ENCODE data around the gene NFIB. TPM values are rescaled to one million over a fixed set of nuclear protein-coding genes. Genes with fewer than 3 reads are reported as not detected.

Gene NFIB
- total RNA-seq, 1 donor from 2014 or later: 2.4 TPM

- no peak for DNase-seq (ENCODE audit: low read depth)
- TF ChIP-seq CTCF (conservative IDR thresholded peaks at IDR 0.05; ENCODE audit: low read depth, low read length): no peak
These were observed 138.2 kb downstream of the NFIB start for GRCh38 chr9:14175778-14176177.

GRCh38 chr9:14173713-14174112, 140.2 kb downstream of the NFIB start:
- DNase-seq (ENCODE audit: low read depth): no peak
- no peak for TF ChIP-seq CTCF (conservative IDR thresholded peaks at IDR 0.05; ENCODE audit: low read depth, low read length)
- H3K4me3 ChIP-seq (ENCODE audit: low read depth, low read length): no peak overlapping the region

More at GRCh38 chr9:14175778-14176177, 138.2 kb downstream of the NFIB start:
- H3K4me3 ChIP-seq (ENCODE audit: low read depth, low read length): no peak overlapping the region

- DNase-seq (ENCODE audit: low read depth): no peak
- TF ChIP-seq CTCF (conservative IDR thresholded peaks at IDR 0.05; ENCODE audit: low read depth, low read length): no peak
- no peak overlapping the region for H3K4me3 ChIP-seq (ENCODE audit: low read depth, low read length)
These were observed 142.9 kb downstream of the NFIB start for GRCh38 chr9:14170973-14171596.

GRCh38 chr9:14170392-14170931, 143.5 kb downstream of the NFIB start:
- no peak for DNase-seq (ENCODE audit: low read depth)
- no peak for TF ChIP-seq CTCF (conservative IDR thresholded peaks at IDR 0.05; ENCODE audit: low read depth, low read length)
- H3K4me3 ChIP-seq (ENCODE audit: low read depth, low read length): no peak overlapping the region

- TF ChIP-seq CTCF (conservative IDR thresholded peaks at IDR 0.05; ENCODE audit: low read depth, low read length): no peak
- no peak for DNase-seq (ENCODE audit: low read depth)
- H3K4me3 ChIP-seq (ENCODE audit: low read depth, low read length): no peak overlapping the region
These were observed 145.6 kb downstream of the NFIB start for GRCh38 chr9:14168381-14168780.

GRCh38 chr9:14165376-14166035, 148.4 kb downstream of the NFIB start:
- no peak for DNase-seq (ENCODE audit: low read depth)
- no peak overlapping the region for H3K4me3 ChIP-seq (ENCODE audit: low read depth, low read length)
- no peak for TF ChIP-seq CTCF (conservative IDR thresholded peaks at IDR 0.05; ENCODE audit: low read depth, low read length)
